Lower lobe of right lung (tissue), 2 donors: ENCODE measurements around the gene PCED1A. TPM values are rescaled to one million over a fixed set of nuclear protein-coding genes. Genes with fewer than 3 reads are reported as not detected.

Experiments used
- ATAC-seq, 2 donors: fragments of 200-7000 bp; cut with Tn5 transposase; one replicate each; pipeline ENCODE4 v1.9.1; 2020 to 2022; ENCODE audit warnings: mild to moderate bottlenecking in 2 of 2, moderate library complexity in 2 of 2
- DNase-seq: peaks from one replicate; pipeline ENCODE4 v3.0.0-alpha.2; 2020
- H3K27ac ChIP-seq: fragments of 200-600 bp; one replicate; pipeline ENCODE4 v1.8.0; 2022
- H3K27me3 ChIP-seq: fragments of 200-600 bp; one replicate; pipeline ENCODE4 v1.8.0; 2022; ENCODE audit warnings: low read depth
- H3K36me3 ChIP-seq: fragments of 200-600 bp; one replicate; pipeline ENCODE4 v1.8.0; 2022; ENCODE audit warnings: mild to moderate bottlenecking
- H3K4me1 ChIP-seq: fragments of 200-600 bp; one replicate; pipeline ENCODE4 v1.8.0; 2022
- H3K4me3 ChIP-seq: fragments of 200-600 bp; one replicate; pipeline ENCODE4 v1.8.0; 2022; ENCODE audit warnings: mild to moderate bottlenecking
- H3K9me3 ChIP-seq: fragments of 200-600 bp; one replicate; pipeline ENCODE4 v1.8.0; 2022
- CTCF ChIP-seq: fragments of 200-600 bp; IDR thresholded peaks from one replicate; pipeline ENCODE4 v1.8.0; 2022; ENCODE audit warnings: antibody characterized with exemption, mild to moderate bottlenecking
- intact Hi-C: fragments of 100-400 bp; cut with DNase I; formaldehyde crosslinking; loops from one replicate; pipeline ENCODE4 v1.11.0; 2022
- total RNA-seq: library from RNA; stranded (reverse); fragmentation: NEBNext Ultra II Directional; extraction: Animal tissue kit (Norgen Biotek cat#: 25700); gene quantifications from one replicate; pipeline ENCODE4 v1.2.1, GENCODE V29; 2021
- donor health status: DM: no; HTN: yes; CAD: no; lungs with severe emphysema.

PCED1A gene
- total RNA-seq, 1 donor from 2014 or later: 43.5 TPM

- Histone ChIP-seq H3K27ac (no peak overlapping the region), H3K9me3 (no peaks in the 10 kb centered on the region), H3K4me1 (peaks cover 20% of the 10 kb centered on the region), H3K27me3 (no peaks in the 10 kb centered on the region), H3K4me3 (peak overlapping the region; percentile 98), H3K36me3 (peaks cover 16% of the 10 kb centered on the region)
- DNase-seq: no peak
- intact Hi-C loops: no loop called here
- TF ChIP-seq CTCF: no peak
- no peak for ATAC-seq
Observed at GRCh38 chr20:2838847-2839671, 1.4 kb downstream of the PCED1A start.

DNA sequence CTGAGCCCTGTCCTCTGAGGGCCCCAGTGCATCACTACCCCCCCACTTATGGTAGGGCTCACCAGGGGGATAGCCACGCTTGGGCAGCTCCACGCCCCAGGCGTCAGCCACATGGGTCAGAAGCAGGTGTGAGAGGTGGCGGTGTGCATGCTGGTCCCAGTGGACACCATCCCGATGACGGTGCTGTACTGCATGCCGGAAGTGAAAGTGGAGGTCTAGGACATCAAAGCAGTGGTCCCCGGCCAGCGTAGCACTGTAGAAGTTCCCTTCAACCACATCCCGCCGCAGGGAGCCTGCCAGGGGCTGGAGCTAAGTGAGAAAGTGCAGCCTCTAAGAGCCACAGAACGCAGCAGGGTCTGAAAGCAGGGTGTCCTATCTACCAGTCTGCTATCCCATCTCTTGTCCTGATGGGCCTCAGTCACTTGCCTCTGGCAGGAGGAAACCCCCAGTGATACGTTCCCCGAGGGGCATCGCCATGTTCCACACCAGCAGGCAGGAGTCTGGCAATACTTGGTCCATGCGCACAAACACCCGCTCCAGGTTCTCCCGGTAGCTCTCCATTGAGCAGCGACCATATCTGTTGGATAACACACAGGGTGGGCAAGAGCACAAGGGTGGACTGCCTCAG, 2.2 kb downstream of the PCED1A start:
- no peak for TF ChIP-seq CTCF
- Histone ChIP-seq H3K36me3 (peaks cover 16% of the 10 kb centered on the region), H3K27ac (no peak overlapping the region), H3K9me3 (no peaks in the 10 kb centered on the region), H3K4me3 (no peak overlapping the region), H3K4me1 (peaks cover 20% of the 10 kb centered on the region), H3K27me3 (no peaks in the 10 kb centered on the region)
- DNase-seq (no peak), ATAC-seq (no peak)
- intact Hi-C loops: no loop called here

DNA sequence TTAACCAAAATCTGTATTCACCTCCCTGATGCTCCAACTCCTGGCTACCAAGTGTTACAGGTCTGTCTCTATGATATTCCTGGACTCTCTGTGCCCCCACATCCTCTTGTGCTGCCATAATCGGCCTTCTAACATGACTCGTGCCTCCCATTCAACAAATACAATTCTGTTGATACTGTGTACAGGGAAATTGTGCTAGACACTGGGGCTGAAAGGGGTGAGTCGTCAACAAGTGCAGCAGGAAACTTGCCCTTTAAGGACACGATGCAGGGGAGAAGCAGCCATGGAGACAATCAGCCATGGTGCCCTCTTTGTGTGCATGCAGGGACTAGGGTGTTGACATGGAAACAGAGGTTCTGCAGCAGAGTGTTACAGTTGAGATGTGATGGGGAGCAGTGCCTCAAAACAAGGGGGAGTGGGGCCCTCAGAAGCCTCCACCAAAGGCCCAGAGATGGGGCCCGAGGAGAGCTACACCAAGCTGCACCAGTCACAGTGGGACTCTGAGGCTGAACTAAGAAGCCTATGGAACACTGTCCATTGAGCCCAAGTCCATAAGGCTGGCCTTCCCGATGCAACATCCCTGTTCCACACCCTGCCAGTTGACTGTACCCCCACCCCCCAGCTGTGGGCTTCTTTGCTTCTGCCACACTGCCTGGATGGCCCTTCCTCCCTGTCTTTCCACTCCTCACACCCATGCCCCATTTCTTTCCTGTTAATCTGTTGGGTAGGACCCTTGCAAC, 3.1 kb downstream of the PCED1A start:
- intact Hi-C loops: no loop called here
- no peak for TF ChIP-seq CTCF

DNA sequence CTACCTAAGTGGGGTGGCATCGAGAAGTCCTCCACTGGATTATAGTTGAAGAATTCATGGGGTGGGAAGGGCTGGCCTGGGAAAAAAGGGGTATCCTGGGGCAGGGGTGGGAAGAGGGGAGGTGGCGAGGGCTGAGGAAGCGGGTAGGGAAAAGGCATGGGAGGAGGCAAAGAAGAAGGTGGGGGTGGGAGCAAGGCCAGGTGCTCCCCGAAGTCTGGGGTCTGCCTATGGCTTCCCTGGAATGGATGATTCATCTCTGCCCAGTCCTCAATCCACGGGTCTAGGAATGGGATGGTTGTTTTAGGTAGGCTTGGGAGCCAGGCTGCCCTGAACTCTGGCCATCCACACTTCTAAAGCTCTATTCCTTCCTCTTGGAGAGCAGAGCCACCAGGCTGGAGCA, 4.4 kb downstream of the PCED1A start:
- no peak for TF ChIP-seq CTCF
- Histone ChIP-seq H3K27ac (no peak overlapping the region), H3K4me3 (no peak overlapping the region), H3K9me3 (no peaks in the 10 kb centered on the region), H3K36me3 (peaks cover 16% of the 10 kb centered on the region), H3K4me1 (peaks cover 9% of the 10 kb centered on the region), H3K27me3 (no peaks in the 10 kb centered on the region)
- ATAC-seq (no peak), DNase-seq (no peak)
- intact Hi-C loops: no loop called here

More for the DNA sequence above, 3.1 kb downstream of the PCED1A start:
- Histone ChIP-seq H3K9me3 (no peaks in the 10 kb centered on the region), H3K27me3 (no peaks in the 10 kb centered on the region), H3K27ac (no peak overlapping the region), H3K4me3 (no peak overlapping the region), H3K4me1 (peaks cover 20% of the 10 kb centered on the region), H3K36me3 (peaks cover 16% of the 10 kb centered on the region)
- no peak for ATAC-seq
- no peak for DNase-seq

DNA sequence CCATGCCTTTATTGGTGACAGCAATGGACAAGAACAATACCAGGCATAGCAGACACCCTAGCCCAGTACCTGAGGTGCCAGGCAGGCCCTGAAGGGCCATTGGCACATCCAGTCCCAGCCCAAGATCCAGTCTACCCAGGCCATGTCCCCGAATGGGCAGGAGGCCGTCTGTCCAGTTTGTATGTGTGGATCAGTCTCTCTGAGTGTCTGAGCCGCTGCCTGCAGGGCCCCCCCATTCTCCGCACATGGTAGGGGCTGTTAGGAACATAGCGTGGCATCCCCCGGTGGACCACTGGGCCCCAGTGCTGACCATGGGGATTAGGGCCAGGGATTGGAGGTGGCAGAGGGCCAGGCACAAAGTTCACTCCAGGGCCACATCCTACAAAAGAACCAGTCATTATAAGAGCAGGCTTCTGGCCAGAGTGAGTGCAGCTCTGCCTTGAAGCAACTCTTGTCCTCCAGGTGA, 5.1 kb downstream of the PCED1A start:
- Histone ChIP-seq H3K27ac (no peak overlapping the region), H3K36me3 (peaks cover 16% of the 10 kb centered on the region), H3K9me3 (no peaks in the 10 kb centered on the region), H3K4me1 (peaks cover 9% of the 10 kb centered on the region), H3K4me3 (no peak overlapping the region), H3K27me3 (no peaks in the 10 kb centered on the region)
- DNase-seq (no peak), ATAC-seq (no peak)
- no peak for TF ChIP-seq CTCF
- intact Hi-C loops: no loop called here
